Measurements from ENCODE around the gene TEN1.
"Not testable (repeated sequence)": the region's sequence is repeated elsewhere in the genome, so short reads cannot be mapped to it uniquely, and the experiment has no call there.

The TEN1 gene

DNA sequence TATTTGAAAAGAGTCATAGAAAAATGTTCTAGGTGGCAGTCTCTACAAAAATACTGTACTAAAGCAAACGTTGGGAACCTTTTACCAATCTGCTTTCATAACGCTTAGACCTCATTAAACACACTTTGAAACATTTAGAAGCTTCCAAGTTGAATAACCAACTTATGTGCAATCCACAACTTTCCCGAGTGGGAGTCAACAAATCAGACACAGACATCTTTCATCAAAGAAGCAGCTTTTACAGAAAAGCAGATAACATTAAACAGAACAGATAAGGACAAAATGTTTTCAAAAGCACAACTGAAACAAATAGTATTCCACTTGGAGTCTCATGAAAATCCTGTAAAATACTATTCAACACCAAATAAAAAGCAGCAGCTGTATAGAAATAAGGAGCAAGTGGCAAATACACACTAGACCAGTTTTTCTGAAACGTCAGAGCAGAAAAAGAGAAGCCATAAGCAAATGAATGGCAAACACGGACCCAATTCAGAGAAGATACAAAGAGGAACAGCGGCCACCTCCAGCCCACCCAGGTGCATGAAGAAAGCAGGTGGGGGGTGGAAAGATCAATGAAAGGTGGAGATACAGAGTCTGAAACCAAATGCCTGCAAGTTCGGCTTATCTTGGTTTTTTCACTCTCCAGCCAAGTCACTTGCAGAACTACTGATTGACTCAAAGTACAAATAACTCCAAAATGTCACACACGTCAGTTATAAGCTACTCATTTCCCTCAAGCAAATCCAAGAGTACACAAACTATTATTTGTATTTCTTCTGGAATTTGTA, 19.8 kb upstream of the TEN1 start:
- no peak for DNase-seq (ENCODE audit: low read depth)
- H3K4me3 ChIP-seq (ENCODE audit: low read depth, low read length): no peak overlapping the region
- TF ChIP-seq, protein P1, sequence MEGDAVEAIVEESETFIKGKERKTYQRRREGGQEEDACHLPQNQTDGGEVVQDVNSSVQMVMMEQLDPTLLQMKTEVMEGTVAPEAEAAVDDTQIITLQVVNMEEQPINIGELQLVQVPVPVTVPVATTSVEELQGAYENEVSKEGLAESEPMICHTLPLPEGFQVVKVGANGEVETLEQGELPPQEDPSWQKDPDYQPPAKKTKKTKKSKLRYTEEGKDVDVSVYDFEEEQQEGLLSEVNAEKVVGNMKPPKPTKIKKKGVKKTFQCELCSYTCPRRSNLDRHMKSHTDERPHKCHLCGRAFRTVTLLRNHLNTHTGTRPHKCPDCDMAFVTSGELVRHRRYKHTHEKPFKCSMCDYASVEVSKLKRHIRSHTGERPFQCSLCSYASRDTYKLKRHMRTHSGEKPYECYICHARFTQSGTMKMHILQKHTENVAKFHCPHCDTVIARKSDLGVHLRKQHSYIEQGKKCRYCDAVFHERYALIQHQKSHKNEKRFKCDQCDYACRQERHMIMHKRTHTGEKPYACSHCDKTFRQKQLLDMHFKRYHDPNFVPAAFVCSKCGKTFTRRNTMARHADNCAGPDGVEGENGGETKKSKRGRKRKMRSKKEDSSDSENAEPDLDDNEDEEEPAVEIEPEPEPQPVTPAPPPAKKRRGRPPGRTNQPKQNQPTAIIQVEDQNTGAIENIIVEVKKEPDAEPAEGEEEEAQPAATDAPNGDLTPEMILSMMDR (IDR thresholded peaks at IDR 0.05; ENCODE audit: insufficient read depth, low read depth, low read length, missing control alignments): no peak

DNA sequence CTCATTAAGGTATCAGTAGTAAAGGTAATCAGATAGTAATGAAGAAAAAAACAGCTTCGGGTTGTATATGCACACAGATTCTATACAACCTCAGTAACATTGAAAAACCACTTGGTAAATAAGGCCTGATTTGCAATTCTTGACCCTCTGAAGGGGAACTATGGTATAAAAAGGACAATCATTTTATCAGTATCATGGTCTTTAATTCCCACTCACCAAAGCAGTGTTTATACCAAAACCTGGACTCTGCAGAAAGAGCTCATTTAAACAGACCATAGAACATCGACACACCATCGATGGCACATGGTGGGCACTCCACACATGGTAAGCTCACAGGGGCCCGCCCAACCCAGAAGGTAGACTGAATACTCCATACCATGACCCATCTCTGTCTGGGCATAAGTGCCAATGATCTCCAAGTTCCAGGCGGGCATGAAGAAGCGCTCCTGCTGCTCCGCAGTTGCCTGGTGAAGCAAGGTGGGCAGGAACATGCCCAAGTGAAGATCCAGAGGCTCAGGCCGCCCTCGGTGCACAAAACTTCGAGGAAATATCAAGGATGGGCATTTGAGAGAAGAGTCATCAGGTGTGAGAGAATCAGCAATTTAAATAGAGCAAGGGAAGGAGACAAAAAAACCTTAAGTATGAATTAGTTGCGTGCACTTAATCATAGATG, 19.1 kb upstream of the TEN1 start:
- no peak for DNase-seq (ENCODE audit: low read depth)
- H3K4me3 ChIP-seq (ENCODE audit: low read depth, low read length): no peak overlapping the region
- TF ChIP-seq, protein P1 (IDR thresholded peaks at IDR 0.05; ENCODE audit: insufficient read depth, low read depth, low read length, missing control alignments): no peak

DNA sequence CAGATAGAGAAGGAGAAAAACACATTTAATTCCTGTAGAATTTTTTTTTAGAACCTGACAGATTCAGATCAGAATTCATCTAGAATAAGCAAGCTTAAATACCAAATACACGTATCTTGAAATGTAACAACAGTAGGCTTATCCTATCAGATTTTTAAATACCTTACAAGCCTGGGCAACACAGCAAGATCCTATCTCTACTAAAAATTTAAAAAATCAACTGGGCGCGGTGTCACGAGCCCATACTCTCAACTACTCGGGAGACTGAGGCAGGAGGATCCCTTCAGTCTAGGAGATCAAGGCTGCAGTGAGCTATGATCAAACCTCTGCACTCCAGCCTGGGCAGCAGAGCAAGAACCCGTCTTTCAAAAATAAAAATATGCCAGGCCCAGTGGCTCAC, 13.6 kb upstream of the TEN1 start:
- no peak for DNase-seq (ENCODE audit: low read depth)
- no peak overlapping the region for H3K4me3 ChIP-seq (ENCODE audit: low read depth, low read length)
- TF ChIP-seq, protein P1 (IDR thresholded peaks at IDR 0.05; ENCODE audit: insufficient read depth, low read depth, low read length, missing control alignments): no peak

DNA sequence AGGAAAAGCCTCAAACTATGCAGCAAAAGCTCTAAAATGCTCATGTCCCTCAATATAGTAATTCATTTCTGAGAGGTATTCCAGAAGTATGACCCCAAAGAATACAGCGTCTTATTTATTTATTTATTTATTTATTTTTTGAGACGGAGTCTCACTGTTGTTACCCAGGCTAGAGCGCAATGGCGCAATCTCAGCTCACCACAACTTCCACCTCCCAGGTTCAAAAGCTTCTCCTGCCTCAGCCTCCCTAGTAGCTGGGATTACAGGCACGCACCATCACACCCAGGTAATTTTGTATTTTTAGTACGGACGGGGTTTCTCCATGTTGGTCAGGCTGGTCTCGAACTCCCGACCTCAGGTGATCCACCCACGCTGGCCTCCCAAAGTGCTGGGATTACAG, 10.0 kb upstream of the TEN1 start:
- not testable (repeated sequence) for H3K4me3 ChIP-seq (ENCODE audit: low read depth, low read length); DNase-seq (ENCODE audit: low read depth)

DNA sequence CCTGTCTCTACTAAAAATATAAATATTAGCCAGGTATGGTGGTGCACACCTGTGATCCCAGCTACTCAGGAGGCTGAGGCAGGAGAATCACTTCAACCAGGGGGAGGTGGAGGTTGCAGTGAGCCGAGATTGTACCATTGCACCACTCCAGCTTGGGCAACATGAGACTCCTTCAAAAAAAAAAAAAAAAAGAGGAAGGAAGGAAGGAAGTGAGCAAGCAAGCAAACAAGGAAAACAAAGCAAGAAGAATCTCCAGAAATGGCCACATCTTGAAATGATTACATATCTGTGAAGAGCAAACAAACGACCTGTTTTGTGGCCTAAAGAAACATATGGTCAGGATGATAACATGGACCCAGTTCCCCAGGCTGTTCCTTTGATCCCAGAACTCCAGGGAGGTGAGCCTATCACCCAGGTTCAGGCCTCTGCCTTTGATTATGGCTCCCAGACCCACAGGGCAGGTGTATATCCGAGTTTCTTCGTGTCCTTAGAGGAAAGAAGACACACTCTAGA, 9.0 kb upstream of the TEN1 start:
- DNase-seq (ENCODE audit: low read depth): no peak
- TF ChIP-seq, protein P1 (IDR thresholded peaks at IDR 0.05; ENCODE audit: insufficient read depth, low read depth, low read length, missing control alignments): no peak
- H3K4me3 ChIP-seq (ENCODE audit: low read depth, low read length): no peak overlapping the region

DNA sequence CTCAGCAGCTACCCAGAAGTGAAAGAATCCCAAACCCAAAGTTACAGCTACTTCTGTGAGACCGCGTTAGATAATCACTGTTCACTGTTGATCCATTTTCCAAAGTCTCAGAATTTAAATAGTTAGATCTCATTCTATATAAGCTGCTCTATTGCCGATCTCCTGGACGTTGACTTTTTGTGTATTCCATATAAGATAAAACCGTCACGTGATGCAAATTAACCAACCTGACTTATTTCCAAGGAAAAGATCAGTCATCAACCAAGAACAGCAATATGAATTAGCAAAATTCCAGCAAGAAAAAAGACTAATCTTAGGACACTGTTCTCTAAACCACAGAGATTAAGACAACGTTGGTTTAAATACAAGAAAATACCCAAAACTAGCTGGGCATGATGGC, 8.4 kb upstream of the TEN1 start:
- no peak for DNase-seq (ENCODE audit: low read depth)
- no peak overlapping the region for H3K4me3 ChIP-seq (ENCODE audit: low read depth, low read length)
- TF ChIP-seq, protein P1 (IDR thresholded peaks at IDR 0.05; ENCODE audit: insufficient read depth, low read depth, low read length, missing control alignments): no peak

DNA sequence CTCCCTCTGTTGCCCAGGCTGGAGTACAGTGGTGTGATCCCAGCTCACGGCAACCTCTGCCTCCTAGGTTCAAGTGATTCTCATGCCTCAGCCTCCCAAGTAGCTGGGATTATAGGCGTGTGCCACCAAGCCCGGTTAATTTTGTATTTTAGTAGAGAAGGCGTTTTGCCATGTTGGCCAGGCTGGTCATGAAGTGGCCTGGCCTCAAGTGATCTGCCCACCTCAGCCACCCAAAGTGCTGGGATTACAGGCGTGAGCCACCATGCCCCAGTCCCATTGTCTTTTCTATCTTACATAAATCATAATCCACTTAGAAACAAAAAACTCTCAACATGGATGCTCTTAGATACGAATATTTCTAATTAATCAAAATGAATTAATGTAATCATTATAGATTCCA, 3.9 kb upstream of the TEN1 start:
- not testable (repeated sequence) for H3K4me3 ChIP-seq (ENCODE audit: low read depth, low read length); DNase-seq (ENCODE audit: low read depth)

DNA sequence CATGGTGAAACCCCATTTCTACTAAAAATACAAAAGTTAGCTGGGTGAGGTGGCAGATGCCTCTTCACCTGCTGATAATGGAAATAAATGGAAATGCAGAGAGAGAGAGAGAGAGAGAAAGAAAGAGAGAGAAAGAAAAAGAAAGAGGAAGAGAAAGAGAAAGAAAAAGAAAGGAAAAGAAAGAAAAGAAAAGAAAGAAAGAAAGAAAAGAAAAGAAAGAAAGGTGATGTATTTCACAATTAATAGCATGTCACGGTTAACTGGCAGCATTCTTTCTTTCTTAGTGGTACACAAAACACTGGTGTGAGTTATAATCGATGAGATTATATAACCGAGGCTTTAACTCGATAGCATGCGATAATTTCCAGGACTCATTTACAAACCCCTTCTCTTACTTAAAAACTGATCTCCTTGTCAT, 3.3 kb upstream of the TEN1 start:
- no peak for DNase-seq (ENCODE audit: low read depth)
- TF ChIP-seq, protein P1 (IDR thresholded peaks at IDR 0.05; ENCODE audit: insufficient read depth, low read depth, low read length, missing control alignments): no peak
- no peak overlapping the region for H3K4me3 ChIP-seq (ENCODE audit: low read depth, low read length)

All from GM12865 (cell line).